SU-DHL-6 (cell line): ENCODE results near the gene MDM4.

Experiments used
- EZH2phosphoT487 ChIP-seq: fragments of 200-600 bp; sonication (generic), shearing (Covaris generic); conservative IDR thresholded peaks from 2 replicates; pipeline ENCODE4 v1.6.1; 2018; ENCODE audit warnings: mild to moderate bottlenecking, antibody characterized with exemption, low read length, moderate library complexity, mixed read lengths
- TF ChIP-seq, protein P1 (sequence below): fragments of 200-600 bp; sonication (generic); IDR thresholded peaks from one replicate; pipeline ENCODE4 v1.5.1; 2017; ENCODE audit warnings: antibody characterized with exemption, mild to moderate bottlenecking, low read length, moderate library complexity; ENCODE audit not compliant: insufficient read depth, poor library complexity, severe bottlenecking

DNA sequence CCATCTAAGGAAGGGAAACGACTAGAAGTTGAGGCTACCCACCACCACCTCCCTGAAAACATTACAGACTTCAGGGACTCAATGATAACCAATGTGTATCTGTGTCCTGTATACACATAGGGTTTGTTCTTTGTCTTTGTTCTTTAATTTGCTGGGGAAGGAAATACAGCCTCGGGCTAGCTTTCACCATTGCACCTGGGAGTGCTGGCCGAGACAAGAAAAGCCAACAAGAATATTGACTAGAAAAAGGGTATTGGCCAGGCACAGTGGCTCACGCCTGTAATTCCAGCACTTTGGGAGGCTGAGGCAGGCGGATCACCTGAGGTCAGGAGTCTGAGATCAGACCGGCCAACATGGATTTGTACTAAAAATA, 50.4 kb downstream of the MDM4 start:
- TF ChIP-seq, protein P1, sequence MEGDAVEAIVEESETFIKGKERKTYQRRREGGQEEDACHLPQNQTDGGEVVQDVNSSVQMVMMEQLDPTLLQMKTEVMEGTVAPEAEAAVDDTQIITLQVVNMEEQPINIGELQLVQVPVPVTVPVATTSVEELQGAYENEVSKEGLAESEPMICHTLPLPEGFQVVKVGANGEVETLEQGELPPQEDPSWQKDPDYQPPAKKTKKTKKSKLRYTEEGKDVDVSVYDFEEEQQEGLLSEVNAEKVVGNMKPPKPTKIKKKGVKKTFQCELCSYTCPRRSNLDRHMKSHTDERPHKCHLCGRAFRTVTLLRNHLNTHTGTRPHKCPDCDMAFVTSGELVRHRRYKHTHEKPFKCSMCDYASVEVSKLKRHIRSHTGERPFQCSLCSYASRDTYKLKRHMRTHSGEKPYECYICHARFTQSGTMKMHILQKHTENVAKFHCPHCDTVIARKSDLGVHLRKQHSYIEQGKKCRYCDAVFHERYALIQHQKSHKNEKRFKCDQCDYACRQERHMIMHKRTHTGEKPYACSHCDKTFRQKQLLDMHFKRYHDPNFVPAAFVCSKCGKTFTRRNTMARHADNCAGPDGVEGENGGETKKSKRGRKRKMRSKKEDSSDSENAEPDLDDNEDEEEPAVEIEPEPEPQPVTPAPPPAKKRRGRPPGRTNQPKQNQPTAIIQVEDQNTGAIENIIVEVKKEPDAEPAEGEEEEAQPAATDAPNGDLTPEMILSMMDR, result no peak
- no peak for TF ChIP-seq EZH2phosphoT487
